HepG2 (cell line): ENCODE measurements around the gene CAPG. TPM values are rescaled to one million over a fixed set of nuclear protein-coding genes. Genes with fewer than 3 reads are reported as not detected.
A peak's percentile ranks its signal among the peaks of the same experiment; 100 is the strongest.

ENCODE experiments used
- CC2D1A ChIP-seq: sonication (generic); formaldehyde crosslinking; IDR thresholded peaks from 2 replicates; pipeline ENCODE4 v1.8.1; 2023; ENCODE audit warnings: mild to moderate bottlenecking, missing genetic modification reagents
- ELK4 ChIP-seq: sonication (generic); formaldehyde crosslinking; IDR thresholded peaks from 2 replicates; pipeline ENCODE4 v1.9.0; 2021; ENCODE audit warnings: missing genetic modification reagents, borderline replicate concordance
- MAFK ChIP-seq, 2 experiments: IDR thresholded peaks in 1 of 2; conservative IDR thresholded peaks in 1 of 2; 2 replicates each; pipeline ENCODE4 v1.6.1; 2011; ENCODE audit warnings: improper control_type of control experiment in 2 of 2, low read length in 2 of 2
- RNF219 ChIP-seq: sonication (generic); formaldehyde crosslinking; IDR thresholded peaks from 2 replicates; pipeline ENCODE4 v1.5.0; 2020; ENCODE audit warnings: mild to moderate bottlenecking, missing genetic modification reagents
- SIN3A ChIP-seq: IDR thresholded peaks from 2 replicates; pipeline ENCODE4 v1.6.1; 2011; ENCODE audit warnings: low read depth, mild to moderate bottlenecking, control low read depth, low read length, borderline replicate concordance
- SNRNP70 ChIP-seq: fragments of 200-400 bp; formaldehyde crosslinking; IDR thresholded peaks from 2 replicates; pipeline ENCODE4 v1.6.1; 2017; ENCODE audit warnings: mild to moderate bottlenecking, low read depth, low read length, moderate library complexity
- ZNF263 ChIP-seq: sonication (generic); formaldehyde crosslinking; IDR thresholded peaks from 2 replicates; pipeline ENCODE4 v1.4.0; 2020; ENCODE audit warnings: missing genetic modification reagents
- ZNF335 ChIP-seq: sonication (generic); formaldehyde crosslinking; IDR thresholded peaks from 2 replicates; pipeline ENCODE4 v1.4.0; 2020; ENCODE audit warnings: missing genetic modification reagents
- ZNF441 ChIP-seq: sonication (generic); formaldehyde crosslinking; IDR thresholded peaks from 2 replicates; pipeline ENCODE4 v1.7.0; 2021; ENCODE audit warnings: missing genetic modification reagents, borderline replicate concordance
- ZNF496 ChIP-seq: sonication (generic); formaldehyde crosslinking; IDR thresholded peaks from 2 replicates; pipeline ENCODE4 v1.8.1; 2023; ENCODE audit warnings: mild to moderate bottlenecking, moderate library complexity, missing genetic modification reagents; ENCODE audit not compliant: insufficient replicate concordance
- polyA plus RNA-seq, 8 experiments: library from polyadenylated mRNA; depleted of rRNA in 3 of 8; stranded (reverse) in 7 of 8; unstranded in 1 of 8; fragments of >200 nt; fragmentation: Illumina TruSeq in 4 of 8; extraction: Trizol in 4 of 8; gene quantifications; 2 replicates each; pipeline versions ENCODE4 v1.2.1 to v1.2.3, GENCODE V29; 2011 to 2016; ENCODE audit warnings: low read depth in 4 of 8, missing spikeins in 1 of 8, mixed read lengths in 1 of 8; ENCODE audit not compliant: insufficient read depth in 1 of 8
- total RNA-seq, 5 experiments: library from RNA; depleted of rRNA; stranded (reverse); fragments of >200 nt; fragmentation: Illumina TruSeq; extraction: Trizol; gene quantifications; 2 replicates each; pipeline ENCODE4 v1.2.3, GENCODE V29; 2016; ENCODE audit warnings: low read depth in 1 of 5
- TF ChIP-seq, protein P1 (sequence below): sonication (generic); formaldehyde crosslinking; IDR thresholded peaks from 2 replicates; pipeline ENCODE4 v1.9.0; 2021; ENCODE audit warnings: mild to moderate bottlenecking, missing genetic modification reagents
- TF ChIP-seq, protein P2 (sequence below): sonication (generic); formaldehyde crosslinking; conservative IDR thresholded peaks from 2 replicates; pipeline ENCODE4 v1.8.0; 2022; ENCODE audit warnings: low read depth, missing genetic modification reagents

Gene CAPG
- total and polyA plus RNA-seq, 2 of the 13 experiments (the other 11 are each of a cell fraction or from before 2014, with no cell fraction given): 12.7 to 18.2 TPM

DNA sequence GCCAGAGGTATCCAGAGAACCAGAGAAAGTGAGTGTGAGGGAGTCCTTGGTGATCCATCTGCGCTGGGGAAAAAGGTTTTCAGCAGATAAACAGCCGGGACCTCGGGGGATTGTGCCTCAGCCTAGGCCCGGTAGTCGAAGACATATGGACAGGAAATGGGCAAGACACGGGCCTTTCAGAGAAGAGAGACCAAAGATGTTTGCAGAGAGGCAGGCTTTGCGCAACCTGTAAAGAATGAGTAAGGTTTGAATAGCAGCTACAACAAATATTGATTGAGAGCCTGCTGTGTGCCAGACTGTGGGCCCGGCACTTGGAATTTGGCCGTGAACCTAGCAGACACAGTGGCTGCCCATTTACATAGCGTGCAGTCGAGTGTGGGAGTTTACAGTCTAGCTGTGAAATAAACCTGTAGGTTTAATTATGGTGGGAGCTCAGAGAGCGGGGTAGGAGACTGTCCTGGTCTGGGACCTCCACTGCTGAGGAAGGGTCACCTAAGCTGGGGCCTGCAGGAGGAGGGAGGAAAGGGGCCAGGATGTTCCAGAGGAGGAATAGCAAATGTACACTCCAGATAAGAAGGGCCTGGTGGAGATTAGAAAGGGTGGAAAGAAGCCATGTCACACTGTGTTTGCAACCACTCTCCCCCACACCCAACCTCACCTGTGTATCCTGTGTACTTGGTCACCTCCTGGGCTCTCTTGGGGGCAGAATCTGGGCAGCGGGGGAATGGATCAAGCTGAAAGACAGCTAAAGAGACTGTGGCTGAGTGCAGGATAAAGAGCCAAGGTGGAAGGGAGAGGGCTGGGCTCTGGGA lies 11.3 kb upstream of the CAPG start (continued):
- TF ChIP-seq, protein P1, sequence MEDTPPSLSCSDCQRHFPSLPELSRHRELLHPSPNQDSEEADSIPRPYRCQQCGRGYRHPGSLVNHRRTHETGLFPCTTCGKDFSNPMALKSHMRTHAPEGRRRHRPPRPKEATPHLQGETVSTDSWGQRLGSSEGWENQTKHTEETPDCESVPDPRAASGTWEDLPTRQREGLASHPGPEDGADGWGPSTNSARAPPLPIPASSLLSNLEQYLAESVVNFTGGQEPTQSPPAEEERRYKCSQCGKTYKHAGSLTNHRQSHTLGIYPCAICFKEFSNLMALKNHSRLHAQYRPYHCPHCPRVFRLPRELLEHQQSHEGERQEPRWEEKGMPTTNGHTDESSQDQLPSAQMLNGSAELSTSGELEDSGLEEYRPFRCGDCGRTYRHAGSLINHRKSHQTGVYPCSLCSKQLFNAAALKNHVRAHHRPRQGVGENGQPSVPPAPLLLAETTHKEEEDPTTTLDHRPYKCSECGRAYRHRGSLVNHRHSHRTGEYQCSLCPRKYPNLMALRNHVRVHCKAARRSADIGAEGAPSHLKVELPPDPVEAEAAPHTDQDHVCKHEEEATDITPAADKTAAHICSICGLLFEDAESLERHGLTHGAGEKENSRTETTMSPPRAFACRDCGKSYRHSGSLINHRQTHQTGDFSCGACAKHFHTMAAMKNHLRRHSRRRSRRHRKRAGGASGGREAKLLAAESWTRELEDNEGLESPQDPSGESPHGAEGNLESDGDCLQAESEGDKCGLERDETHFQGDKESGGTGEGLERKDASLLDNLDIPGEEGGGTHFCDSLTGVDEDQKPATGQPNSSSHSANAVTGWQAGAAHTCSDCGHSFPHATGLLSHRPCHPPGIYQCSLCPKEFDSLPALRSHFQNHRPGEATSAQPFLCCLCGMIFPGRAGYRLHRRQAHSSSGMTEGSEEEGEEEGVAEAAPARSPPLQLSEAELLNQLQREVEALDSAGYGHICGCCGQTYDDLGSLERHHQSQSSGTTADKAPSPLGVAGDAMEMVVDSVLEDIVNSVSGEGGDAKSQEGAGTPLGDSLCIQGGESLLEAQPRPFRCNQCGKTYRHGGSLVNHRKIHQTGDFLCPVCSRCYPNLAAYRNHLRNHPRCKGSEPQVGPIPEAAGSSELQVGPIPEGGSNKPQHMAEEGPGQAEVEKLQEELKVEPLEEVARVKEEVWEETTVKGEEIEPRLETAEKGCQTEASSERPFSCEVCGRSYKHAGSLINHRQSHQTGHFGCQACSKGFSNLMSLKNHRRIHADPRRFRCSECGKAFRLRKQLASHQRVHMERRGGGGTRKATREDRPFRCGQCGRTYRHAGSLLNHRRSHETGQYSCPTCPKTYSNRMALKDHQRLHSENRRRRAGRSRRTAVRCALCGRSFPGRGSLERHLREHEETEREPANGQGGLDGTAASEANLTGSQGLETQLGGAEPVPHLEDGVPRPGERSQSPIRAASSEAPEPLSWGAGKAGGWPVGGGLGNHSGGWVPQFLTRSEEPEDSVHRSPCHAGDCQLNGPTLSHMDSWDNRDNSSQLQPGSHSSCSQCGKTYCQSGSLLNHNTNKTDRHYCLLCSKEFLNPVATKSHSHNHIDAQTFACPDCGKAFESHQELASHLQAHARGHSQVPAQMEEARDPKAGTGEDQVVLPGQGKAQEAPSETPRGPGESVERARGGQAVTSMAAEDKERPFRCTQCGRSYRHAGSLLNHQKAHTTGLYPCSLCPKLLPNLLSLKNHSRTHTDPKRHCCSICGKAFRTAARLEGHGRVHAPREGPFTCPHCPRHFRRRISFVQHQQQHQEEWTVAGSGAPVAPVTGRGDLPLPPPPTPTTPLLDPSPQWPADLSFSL: no peak
- TF ChIP-seq SIN3A (peak; percentile 80; the same call in 1 of the 2 replicates), CC2D1A (CRISPR knock-in tag) (no peak), ELK4 (no peak), SNRNP70 (no peak), ZNF335 (peak; percentile 30), ZNF441 (CRISPR knock-in tag) (peak; percentile 69; the same call in 1 of the 2 replicates), ZNF263 (no peak; the same call in none of the 2 replicates), MAFK (conservative IDR thresholded peaks at IDR 0.05 in 1 of 2, IDR thresholded peaks at IDR 0.05 in 1 of 2; ENCODE audit: low read length in 2 of 2) (no peak), RNF219 (CRISPR knock-in tag) (0 out of 2 replicates have a peak, but pooled peaks have one; percentile 30), ZNF496 (CRISPR knock-in tag) (no peak)
- TF ChIP-seq, protein P2, sequence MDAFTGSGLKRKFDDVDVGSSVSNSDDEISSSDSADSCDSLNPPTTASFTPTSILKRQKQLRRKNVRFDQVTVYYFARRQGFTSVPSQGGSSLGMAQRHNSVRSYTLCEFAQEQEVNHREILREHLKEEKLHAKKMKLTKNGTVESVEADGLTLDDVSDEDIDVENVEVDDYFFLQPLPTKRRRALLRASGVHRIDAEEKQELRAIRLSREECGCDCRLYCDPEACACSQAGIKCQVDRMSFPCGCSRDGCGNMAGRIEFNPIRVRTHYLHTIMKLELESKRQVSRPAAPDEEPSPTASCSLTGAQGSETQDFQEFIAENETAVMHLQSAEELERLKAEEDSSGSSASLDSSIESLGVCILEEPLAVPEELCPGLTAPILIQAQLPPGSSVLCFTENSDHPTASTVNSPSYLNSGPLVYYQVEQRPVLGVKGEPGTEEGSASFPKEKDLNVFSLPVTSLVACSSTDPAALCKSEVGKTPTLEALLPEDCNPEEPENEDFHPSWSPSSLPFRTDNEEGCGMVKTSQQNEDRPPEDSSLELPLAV (CRISPR knock-in tag): no peak; the same call in 1 of the 2 replicates
